Measurements from ENCODE around the gene NPR1.

Gene NPR1

GRCh38 chr1:153678519-153679336 is at the start of gene NPR1:
Gene NPR1 (plus strand): TSS chr1:153678688. CDS start chr1:153679109, 421 bp downstream.
- TF ChIP-seq CTCF (IDR thresholded peaks at IDR 0.05; ENCODE audit: low read depth, low read length) = no peak
- H3K4me3 ChIP-seq (ENCODE audit: low read depth, low read length) = peak within 1 kb of the TSS; percentile 42

GRCh38 chr1:153629343-153629665 is 49.2 kb upstream of the NPR1 start:
- no peak for TF ChIP-seq CTCF (IDR thresholded peaks at IDR 0.05; ENCODE audit: low read depth, low read length)
- H3K4me3 ChIP-seq (ENCODE audit: low read depth, low read length) = no peak overlapping the region

- H3K4me3 ChIP-seq (ENCODE audit: low read depth, low read length) = no peak overlapping the region
- TF ChIP-seq CTCF (IDR thresholded peaks at IDR 0.05; ENCODE audit: low read depth, low read length) = no peak
Measured at GRCh38 chr1:153629971-153630370, 48.5 kb upstream of the NPR1 start.

GRCh38 chr1:153630384-153630783 is 48.1 kb upstream of the NPR1 start:
- no peak for TF ChIP-seq CTCF (IDR thresholded peaks at IDR 0.05; ENCODE audit: low read depth, low read length)
- H3K4me3 ChIP-seq (ENCODE audit: low read depth, low read length) = no peak overlapping the region

- no peak overlapping the region for H3K4me3 ChIP-seq (ENCODE audit: low read depth, low read length)
- TF ChIP-seq CTCF (IDR thresholded peaks at IDR 0.05; ENCODE audit: low read depth, low read length) = no peak
Measured at GRCh38 chr1:153631047-153632022, 47.2 kb upstream of the NPR1 start.

GRCh38 chr1:153633161-153633753 is 45.2 kb upstream of the NPR1 start:
- no peak for TF ChIP-seq CTCF (IDR thresholded peaks at IDR 0.05; ENCODE audit: low read depth, low read length)
- H3K4me3 ChIP-seq (ENCODE audit: low read depth, low read length) = no peak overlapping the region; the same call in 1 of the 2 replicates
